ENCODE results near the gene HHAT. TPM values are rescaled to one million over a fixed set of nuclear protein-coding genes. Genes with fewer than 3 reads are reported as not detected.

HHAT gene
- total RNA-seq, 2 experiments from 2014 or later, result 5.2 to 9.5 TPM

DNA sequence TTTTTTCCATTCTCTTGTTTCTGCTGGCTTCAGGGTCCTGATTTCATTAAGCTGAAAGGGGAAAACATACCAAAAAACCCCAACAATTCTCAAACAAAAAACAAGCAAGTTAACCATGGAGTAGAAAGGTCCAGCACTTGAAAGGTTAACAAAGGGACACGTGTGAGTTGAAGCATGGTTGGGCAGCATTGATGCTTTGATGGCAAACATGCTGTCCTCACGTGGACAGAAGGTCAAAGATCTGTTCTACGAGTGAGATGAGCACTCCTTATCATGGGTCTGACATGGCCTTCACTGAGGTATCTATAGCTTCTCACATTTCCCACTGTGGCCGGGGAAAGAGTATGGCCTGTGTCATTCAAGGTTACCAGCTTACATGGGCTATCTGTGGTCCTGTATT lies 394.9 kb downstream of the HHAT start:
- POLR2A ChIA-PET, result no interaction called here
- Histone ChIP-seq H3K9me2 (ENCODE audit: insufficient read depth, low read length) (no peaks in the 10 kb centered on the region), H2AFZ (ENCODE audit: low read length) (no peak overlapping the region), H4K20me1 (ENCODE audit: insufficient read depth, low read length) (no peaks in the 10 kb centered on the region; the same call in 1 of the 2 replicates), H3K4me3 (ENCODE audit: low read depth, low read length, poor library complexity, severe bottlenecking) (no peak overlapping the region), H3K4me2 (ENCODE audit: low read length) (no peak overlapping the region), H3K79me2 (ENCODE audit: insufficient read depth, low read depth, low read length) (no peaks in the 10 kb centered on the region), H3K27ac (ENCODE audit: low read depth, low read length, poor library complexity, severe bottlenecking) (no peak overlapping the region), H3K4me1 (ENCODE audit: insufficient read depth, low read length, poor library complexity, severe bottlenecking) (no peaks in the 10 kb centered on the region), H3K36me3 (ENCODE audit: insufficient read depth, low read length) (no peaks in the 10 kb centered on the region), H3K9me3 (ENCODE audit: low read length) (no peaks in the 10 kb centered on the region)
- CTCF ChIA-PET (ENCODE audit: unreplicated experiment), result no interaction called here
- no TSS peak for BruUV-seq (replicated peaks)
- DNase-seq (ENCODE audit: low spot score), result no peak
- intact Hi-C loops (cut with micrococcal nuclease; ENCODE audit: unreplicated experiment), result no loop called here
- no peak for TF ChIP-seq EZH2phosphoT487 (IDR thresholded peaks at IDR 0.05; ENCODE audit: borderline replicate concordance, low read depth, low read length)
- TF ChIP-seq, protein P1, sequence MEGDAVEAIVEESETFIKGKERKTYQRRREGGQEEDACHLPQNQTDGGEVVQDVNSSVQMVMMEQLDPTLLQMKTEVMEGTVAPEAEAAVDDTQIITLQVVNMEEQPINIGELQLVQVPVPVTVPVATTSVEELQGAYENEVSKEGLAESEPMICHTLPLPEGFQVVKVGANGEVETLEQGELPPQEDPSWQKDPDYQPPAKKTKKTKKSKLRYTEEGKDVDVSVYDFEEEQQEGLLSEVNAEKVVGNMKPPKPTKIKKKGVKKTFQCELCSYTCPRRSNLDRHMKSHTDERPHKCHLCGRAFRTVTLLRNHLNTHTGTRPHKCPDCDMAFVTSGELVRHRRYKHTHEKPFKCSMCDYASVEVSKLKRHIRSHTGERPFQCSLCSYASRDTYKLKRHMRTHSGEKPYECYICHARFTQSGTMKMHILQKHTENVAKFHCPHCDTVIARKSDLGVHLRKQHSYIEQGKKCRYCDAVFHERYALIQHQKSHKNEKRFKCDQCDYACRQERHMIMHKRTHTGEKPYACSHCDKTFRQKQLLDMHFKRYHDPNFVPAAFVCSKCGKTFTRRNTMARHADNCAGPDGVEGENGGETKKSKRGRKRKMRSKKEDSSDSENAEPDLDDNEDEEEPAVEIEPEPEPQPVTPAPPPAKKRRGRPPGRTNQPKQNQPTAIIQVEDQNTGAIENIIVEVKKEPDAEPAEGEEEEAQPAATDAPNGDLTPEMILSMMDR (conservative IDR thresholded peaks at IDR 0.05; ENCODE audit: low read length), result no peak

DNA sequence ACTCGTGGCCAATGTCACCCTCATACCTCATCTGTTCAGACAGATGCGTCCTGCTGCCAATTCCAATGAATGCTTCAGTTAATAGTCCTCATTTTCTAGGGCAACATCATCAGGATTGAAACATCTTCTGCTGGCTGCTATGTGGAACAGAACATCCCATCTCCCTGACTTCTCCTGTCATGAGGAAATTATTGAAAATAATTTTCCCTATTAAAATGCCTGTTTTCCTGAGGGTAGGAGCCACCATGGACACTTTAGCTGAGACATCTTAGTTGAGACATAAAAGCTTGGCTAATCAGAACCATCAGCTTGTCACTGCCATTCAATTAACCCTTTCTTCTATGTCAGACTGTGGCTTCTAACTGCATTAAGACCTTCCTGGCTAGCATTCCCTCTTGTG lies 396.1 kb downstream of the HHAT start:
- Histone ChIP-seq H3K4me2 (ENCODE audit: low read length) (no peak overlapping the region), H3K4me1 (ENCODE audit: insufficient read depth, low read length, poor library complexity, severe bottlenecking) (no peaks in the 10 kb centered on the region), H4K20me1 (ENCODE audit: insufficient read depth, low read length) (no peaks in the 10 kb centered on the region; the same call in 1 of the 2 replicates), H3K9me2 (ENCODE audit: insufficient read depth, low read length) (no peaks in the 10 kb centered on the region), H3K79me2 (ENCODE audit: insufficient read depth, low read depth, low read length) (no peaks in the 10 kb centered on the region), H3K36me3 (ENCODE audit: insufficient read depth, low read length) (no peaks in the 10 kb centered on the region), H3K27ac (ENCODE audit: low read depth, low read length, poor library complexity, severe bottlenecking) (no peak overlapping the region), H2AFZ (ENCODE audit: low read length) (no peak overlapping the region), H3K4me3 (ENCODE audit: low read depth, low read length, poor library complexity, severe bottlenecking) (no peak overlapping the region), H3K9me3 (ENCODE audit: low read length) (no peaks in the 10 kb centered on the region)
- CTCF ChIA-PET (ENCODE audit: unreplicated experiment), result no interaction called here
- BruUV-seq (replicated peaks), result no TSS peak
- intact Hi-C loops (cut with micrococcal nuclease; ENCODE audit: unreplicated experiment), result no loop called here
- TF ChIP-seq, protein P1 (conservative IDR thresholded peaks at IDR 0.05; ENCODE audit: low read length), result no peak
- TF ChIP-seq EZH2phosphoT487 (IDR thresholded peaks at IDR 0.05; ENCODE audit: borderline replicate concordance, low read depth, low read length), result no peak
- POLR2A ChIA-PET, result interaction anchor here (1.1 kb wide), 1 partner anchor 18 kb away, joined by 3 read pairs; no protein-coding TSS in a partner anchor
- no peak for DNase-seq (ENCODE audit: low spot score)

Small RNA genes lying within 50 kb of the gene (small RNA-seq; reads per million reads assigned to genes)
- gene RNU5A-8P, result 146 reads per million, percentile 99 among the genes with 10 or more reads in this experiment

Other genes with a start within 250 kb of the HHAT start
- gene SERTAD4, start 96.1 kb upstream of the HHAT start, total RNA-seq (2014; rRNA removed; shearing (Covaris generic)), result not detected in 2 replicates
- not detected in 2 replicates for gene SERTAD4, start 96.1 kb upstream of the HHAT start, total RNA-seq (2022)